ENCODE data around the gene FOXI1. TPM values are rescaled to one million over a fixed set of nuclear protein-coding genes. Genes with fewer than 3 reads are reported as not detected.

The FOXI1 gene
- total RNA-seq, 1 experiment from 2014 or later: not detected

- H3K4me3 ChIP-seq (replicated peaks in 1 of 2; ENCODE audit: low read depth in 1 of 2, low read length in 2 of 2): no peak overlapping the region
- no peak for DNase-seq (ENCODE audit: low read depth, low spot score)
- no peak overlapping the region for H3K4me2 ChIP-seq (ENCODE audit: low read length)
- RAD21 ChIA-PET (ENCODE audit: low non-redundant PET in 1 of 2, low total read pairs in 2 of 2, uncharacterized antibody in 2 of 2, unreplicated experiment in 2 of 2): no interaction called here
- no peaks in the 10 kb centered on the region for H3K36me3 ChIP-seq (ENCODE audit: control insufficient read depth in 1 of 2, insufficient read depth in 2 of 2, low read length in 2 of 2)
- H3K9me2 ChIP-seq (ENCODE audit: insufficient read depth): no peaks in the 10 kb centered on the region
- no peaks in the 10 kb centered on the region for H3K9me3 ChIP-seq (ENCODE audit: control insufficient read depth in 1 of 2, insufficient read depth in 1 of 2, low read depth in 1 of 2, low read length in 2 of 2)
- no peak overlapping the region for H3K9ac ChIP-seq (ENCODE audit: low read length)
- no peak overlapping the region for H3K27ac ChIP-seq (ENCODE audit: low read depth, low read length)
- POLR2A ChIA-PET: no interaction called here
- H3K4me1 ChIP-seq (ENCODE audit: control insufficient read depth in 1 of 2, insufficient read depth in 2 of 2, low read length in 2 of 2): peaks cover 0 to 2% of the 10 kb centered on the region in 2 experiments; a peak in 1 of 4 replicates
- H3K27me3 ChIP-seq (ENCODE audit: insufficient read depth, low read length): no peaks in the 10 kb centered on the region
- no peak for TF ChIP-seq POLR2AphosphoS5 (IDR thresholded peaks at IDR 0.05; ENCODE audit: low read depth, low read length)
- TF ChIP-seq, protein P1, sequence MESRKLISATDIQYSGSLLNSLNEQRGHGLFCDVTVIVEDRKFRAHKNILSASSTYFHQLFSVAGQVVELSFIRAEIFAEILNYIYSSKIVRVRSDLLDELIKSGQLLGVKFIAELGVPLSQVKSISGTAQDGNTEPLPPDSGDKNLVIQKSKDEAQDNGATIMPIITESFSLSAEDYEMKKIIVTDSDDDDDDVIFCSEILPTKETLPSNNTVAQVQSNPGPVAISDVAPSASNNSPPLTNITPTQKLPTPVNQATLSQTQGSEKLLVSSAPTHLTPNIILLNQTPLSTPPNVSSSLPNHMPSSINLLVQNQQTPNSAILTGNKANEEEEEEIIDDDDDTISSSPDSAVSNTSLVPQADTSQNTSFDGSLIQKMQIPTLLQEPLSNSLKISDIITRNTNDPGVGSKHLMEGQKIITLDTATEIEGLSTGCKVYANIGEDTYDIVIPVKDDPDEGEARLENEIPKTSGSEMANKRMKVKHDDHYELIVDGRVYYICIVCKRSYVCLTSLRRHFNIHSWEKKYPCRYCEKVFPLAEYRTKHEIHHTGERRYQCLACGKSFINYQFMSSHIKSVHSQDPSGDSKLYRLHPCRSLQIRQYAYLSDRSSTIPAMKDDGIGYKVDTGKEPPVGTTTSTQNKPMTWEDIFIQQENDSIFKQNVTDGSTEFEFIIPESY (IDR thresholded peaks at IDR 0.05; ENCODE audit: extremely low read depth, insufficient replicate concordance, low read length): no peak
- TF ChIP-seq JUND (IDR thresholded peaks at IDR 0.05): no peak
- TF ChIP-seq EGR1 (IDR thresholded peaks at IDR 0.05; ENCODE audit: low read depth): no peak
- no peak for TF ChIP-seq MAX (IDR thresholded peaks at IDR 0.05)
- TF ChIP-seq, protein P2, sequence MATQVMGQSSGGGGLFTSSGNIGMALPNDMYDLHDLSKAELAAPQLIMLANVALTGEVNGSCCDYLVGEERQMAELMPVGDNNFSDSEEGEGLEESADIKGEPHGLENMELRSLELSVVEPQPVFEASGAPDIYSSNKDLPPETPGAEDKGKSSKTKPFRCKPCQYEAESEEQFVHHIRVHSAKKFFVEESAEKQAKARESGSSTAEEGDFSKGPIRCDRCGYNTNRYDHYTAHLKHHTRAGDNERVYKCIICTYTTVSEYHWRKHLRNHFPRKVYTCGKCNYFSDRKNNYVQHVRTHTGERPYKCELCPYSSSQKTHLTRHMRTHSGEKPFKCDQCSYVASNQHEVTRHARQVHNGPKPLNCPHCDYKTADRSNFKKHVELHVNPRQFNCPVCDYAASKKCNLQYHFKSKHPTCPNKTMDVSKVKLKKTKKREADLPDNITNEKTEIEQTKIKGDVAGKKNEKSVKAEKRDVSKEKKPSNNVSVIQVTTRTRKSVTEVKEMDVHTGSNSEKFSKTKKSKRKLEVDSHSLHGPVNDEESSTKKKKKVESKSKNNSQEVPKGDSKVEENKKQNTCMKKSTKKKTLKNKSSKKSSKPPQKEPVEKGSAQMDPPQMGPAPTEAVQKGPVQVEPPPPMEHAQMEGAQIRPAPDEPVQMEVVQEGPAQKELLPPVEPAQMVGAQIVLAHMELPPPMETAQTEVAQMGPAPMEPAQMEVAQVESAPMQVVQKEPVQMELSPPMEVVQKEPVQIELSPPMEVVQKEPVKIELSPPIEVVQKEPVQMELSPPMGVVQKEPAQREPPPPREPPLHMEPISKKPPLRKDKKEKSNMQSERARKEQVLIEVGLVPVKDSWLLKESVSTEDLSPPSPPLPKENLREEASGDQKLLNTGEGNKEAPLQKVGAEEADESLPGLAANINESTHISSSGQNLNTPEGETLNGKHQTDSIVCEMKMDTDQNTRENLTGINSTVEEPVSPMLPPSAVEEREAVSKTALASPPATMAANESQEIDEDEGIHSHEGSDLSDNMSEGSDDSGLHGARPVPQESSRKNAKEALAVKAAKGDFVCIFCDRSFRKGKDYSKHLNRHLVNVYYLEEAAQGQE (IDR thresholded peaks at IDR 0.05; ENCODE audit: low read depth): no peak
- no peak for TF ChIP-seq SP1 (IDR thresholded peaks at IDR 0.05; ENCODE audit: low read depth)
- TF ChIP-seq ZNF274 (IDR thresholded peaks at IDR 0.05; ENCODE audit: low read depth, low read length): no peak
- TF ChIP-seq ZFX (IDR thresholded peaks at IDR 0.05): no peak
- no peak for TF ChIP-seq CBX3 (IDR thresholded peaks at IDR 0.05; ENCODE audit: low read depth)
- no peak for TF ChIP-seq EZH2phosphoT487 (IDR thresholded peaks at IDR 0.05; ENCODE audit: borderline replicate concordance)
- no peak for TF ChIP-seq POLR2A (IDR thresholded peaks at IDR 0.05; ENCODE audit: borderline replicate concordance, extremely low read depth, insufficient read depth, insufficient read length)
- no peaks in the 10 kb centered on the region for H4K20me1 ChIP-seq (ENCODE audit: insufficient read depth)
- ATAC-seq: no peak
- CTCF ChIA-PET: no interaction called here
- no TSS peak for BruUV-seq (replicated peaks)
- no peaks in the 10 kb centered on the region for H3K79me2 ChIP-seq (ENCODE audit: insufficient read depth, low read length)
- intact Hi-C loops (cut with micrococcal nuclease): no loop called here
- no peak overlapping the region for H2AFZ ChIP-seq (ENCODE audit: low read depth, low read length, poor library complexity, severe bottlenecking)
These were observed 32.1 kb downstream of the FOXI1 start for GRCh38 chr5:170137694-170138214.

Data from HCT116 (cell line).